NCI-H524 treated with DMSO at 0.1 percent for 48 hours (cell line): ENCODE measurements around the gene CLEC3A.
A peak's percentile ranks its signal among the peaks of the same experiment; 100 is the strongest.
"Not testable (repeated sequence)": the region's sequence is repeated elsewhere in the genome, so short reads cannot be mapped to it uniquely, and the experiment has no call there.

Source experiments
- DNase-seq: peaks from one replicate; lab custom pipeline; 2025; lab: John Stamatoyannopoulos, UW

CLEC3A gene

DNA sequence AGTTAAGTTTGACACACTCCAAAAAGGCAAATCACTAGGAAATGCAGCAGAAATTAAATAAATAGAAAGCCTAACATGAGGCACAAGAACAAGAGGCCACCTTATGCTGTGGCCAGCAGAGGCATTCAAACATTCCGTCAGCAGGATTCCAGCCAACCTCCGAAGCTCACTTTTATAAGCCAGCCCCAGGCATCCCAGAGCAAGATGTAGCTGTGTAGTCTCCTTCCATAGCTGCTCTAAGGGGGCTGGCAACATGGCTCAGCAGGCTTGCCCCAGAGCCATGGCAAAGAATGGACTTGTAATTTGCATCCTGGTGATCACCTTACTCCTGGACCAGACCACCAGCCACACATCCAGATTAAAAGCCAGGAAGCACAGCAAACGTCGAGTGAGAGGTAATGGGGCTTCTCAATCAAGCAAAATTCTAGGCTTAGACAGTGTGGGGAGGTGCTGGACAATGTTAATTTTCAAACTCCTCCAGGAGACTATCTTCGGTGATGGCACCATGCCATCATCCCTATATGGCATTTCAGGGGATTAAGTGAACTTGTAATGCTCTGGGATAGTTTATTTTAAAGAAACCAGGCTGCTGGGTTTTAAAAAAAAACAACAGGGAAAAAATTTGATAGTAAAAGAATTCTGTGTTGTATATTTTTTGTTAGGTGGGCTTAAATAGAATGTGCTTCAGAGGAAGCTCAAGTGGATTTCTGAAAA is at the start of gene CLEC3A:
CLEC3A (plus strand) TSS at position 202 of the 714 bp plus-strand sequence; CDS start at position 281, 79 bp downstream.
- no peak for DNase-seq

DNA sequence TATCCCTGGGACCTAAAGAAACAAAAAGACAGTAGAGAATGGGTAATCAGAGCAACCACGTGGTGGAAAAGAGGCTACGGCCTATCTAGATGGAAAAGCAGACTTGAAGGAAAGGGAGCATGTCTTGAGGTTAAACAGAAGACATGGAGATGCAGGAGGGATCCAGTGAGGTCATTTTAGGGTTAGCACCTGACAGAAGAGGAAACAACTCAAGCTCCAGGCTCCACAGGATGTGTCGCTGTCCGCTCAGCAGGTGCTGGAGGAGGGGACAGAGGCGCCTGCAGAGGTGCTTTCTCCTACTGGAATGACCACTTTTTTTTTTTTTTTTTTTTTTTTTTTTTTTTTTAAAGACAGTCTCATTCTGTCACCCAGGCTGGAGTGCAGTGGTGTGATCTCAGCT is 47.5 kb upstream of the CLEC3A start:
- DNase-seq, result no peak

- DNase-seq, result no peak
These were observed 46.4 kb upstream of the CLEC3A start for GRCh38 chr16:77975942-77976341.

- DNase-seq, result no peak
These were observed 45.0 kb upstream of the CLEC3A start for GRCh38 chr16:77977339-77977738.

DNA sequence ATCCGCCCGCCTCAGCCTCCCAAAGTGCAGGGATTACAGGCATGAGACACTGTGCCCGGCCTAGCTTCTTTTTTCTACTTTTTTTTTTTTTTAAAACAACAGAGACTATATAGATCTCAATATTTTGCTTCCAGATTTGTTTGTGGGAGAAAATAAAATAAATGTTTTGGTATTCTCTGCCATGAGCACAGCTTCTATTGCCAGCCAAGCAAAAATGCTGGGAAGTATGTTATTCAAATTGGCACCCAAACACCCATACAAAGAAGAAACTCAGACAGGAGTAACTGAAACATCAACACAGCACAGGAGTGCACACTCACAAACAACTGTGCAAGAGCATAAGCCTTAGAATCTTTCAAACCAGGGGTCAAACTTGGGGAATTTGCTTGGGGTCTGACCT is 37.2 kb upstream of the CLEC3A start:
- DNase-seq, result no peak

GRCh38 chr16:77986011-77986740 is 36.2 kb upstream of the CLEC3A start:
- no peak for DNase-seq

DNA sequence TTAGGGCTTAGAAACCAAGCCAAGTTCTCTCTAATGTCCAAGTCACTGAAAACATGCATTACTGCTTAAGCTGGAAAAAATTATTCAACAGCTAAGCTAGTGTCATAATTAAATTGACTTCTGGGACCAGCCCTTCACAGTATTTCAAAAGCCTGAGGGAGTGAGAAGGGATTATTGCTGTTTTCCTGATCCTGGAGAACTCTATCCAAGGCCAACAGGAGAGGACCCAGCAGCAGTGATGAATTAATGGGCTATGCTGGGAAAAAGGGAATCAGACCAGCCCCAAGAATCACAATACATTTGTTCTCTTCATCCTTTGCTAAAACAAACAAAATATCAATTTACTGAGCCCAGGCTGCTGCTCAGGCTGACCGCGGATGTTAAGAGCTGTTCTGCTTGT is 34.5 kb upstream of the CLEC3A start:
- no peak for DNase-seq

GRCh38 chr16:77989846-77990245 is 32.5 kb upstream of the CLEC3A start:
- no peak for DNase-seq

DNA sequence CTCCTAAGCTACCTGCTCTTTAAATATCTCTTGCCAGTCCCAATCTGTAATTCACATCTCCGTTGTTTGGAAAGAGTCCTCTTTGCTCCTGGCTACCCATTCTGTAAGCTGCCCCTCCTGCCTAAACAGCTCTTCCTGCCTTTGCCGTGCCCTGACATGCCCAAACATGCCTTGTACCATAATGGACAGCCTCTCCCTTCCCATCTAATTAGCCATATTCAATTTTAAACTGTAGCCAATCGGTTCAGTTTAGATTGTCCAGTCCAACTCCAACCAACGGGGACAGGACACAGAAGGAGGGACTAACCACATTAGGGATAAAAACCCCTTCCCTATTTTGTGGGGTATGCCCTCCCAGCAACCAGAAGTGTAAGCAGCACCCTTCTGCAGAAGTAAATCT is 30.6 kb upstream of the CLEC3A start:
- no peak for DNase-seq

- not testable (repeated sequence) for DNase-seq
These were observed 30.0 kb upstream of the CLEC3A start for GRCh38 chr16:77992381-77992780.

GRCh38 chr16:77993111-77993985 is 29.0 kb upstream of the CLEC3A start:
- peak; percentile 30 for DNase-seq

GRCh38 chr16:77995843-77996455 is 26.4 kb upstream of the CLEC3A start:
- no peak for DNase-seq

GRCh38 chr16:77998350-77999023 is 23.9 kb upstream of the CLEC3A start:
- no peak for DNase-seq

GRCh38 chr16:78001451-78002025 is 20.8 kb upstream of the CLEC3A start:
- DNase-seq, result no peak

GRCh38 chr16:78002915-78003538 is 19.3 kb upstream of the CLEC3A start:
- peak; percentile 80 for DNase-seq

- DNase-seq, result no peak
These were observed 17.8 kb upstream of the CLEC3A start for GRCh38 chr16:78004517-78004916.

DNA sequence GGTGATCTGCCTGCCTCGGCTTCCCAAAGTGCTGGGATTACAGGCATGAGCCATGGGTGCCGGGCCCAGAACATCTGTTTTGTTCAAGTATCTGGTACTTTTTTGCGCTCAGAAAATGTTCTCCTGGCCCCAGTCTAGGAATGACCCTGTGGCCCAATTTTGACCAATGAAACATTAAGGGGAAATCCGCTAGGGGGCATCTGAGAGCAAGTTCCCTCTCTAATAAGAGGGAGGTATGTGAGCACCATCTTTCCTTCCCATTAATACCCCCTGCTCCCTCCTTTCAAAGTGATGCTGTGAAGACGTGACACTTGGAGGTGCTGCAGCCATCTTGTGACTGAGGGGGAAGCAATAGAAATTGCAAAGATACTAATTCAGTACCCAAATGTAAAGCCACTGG is 16.5 kb upstream of the CLEC3A start:
- DNase-seq, result no peak

DNA sequence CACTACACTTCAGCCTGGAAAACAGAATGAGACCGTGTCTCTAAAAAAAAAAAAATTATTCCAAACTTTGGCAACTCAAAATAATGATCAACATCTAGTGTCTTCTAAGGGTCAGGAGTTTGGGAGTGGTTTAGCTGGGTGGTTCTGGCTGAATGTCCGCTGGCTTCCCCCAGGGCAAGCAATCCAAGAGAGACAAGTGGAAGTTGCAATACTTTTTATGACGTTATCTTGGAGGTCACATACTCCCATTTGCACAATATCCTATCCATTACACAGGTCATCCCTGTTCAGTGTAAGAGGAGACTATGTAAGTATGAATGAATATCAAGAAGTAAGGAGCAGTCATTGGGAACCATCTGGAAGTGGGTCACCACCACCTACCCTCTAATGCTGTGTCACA is 15.2 kb upstream of the CLEC3A start:
- no peak for DNase-seq

GRCh38 chr16:78024159-78024558 is 1.8 kb downstream of the CLEC3A start:
- no peak for DNase-seq

DNA sequence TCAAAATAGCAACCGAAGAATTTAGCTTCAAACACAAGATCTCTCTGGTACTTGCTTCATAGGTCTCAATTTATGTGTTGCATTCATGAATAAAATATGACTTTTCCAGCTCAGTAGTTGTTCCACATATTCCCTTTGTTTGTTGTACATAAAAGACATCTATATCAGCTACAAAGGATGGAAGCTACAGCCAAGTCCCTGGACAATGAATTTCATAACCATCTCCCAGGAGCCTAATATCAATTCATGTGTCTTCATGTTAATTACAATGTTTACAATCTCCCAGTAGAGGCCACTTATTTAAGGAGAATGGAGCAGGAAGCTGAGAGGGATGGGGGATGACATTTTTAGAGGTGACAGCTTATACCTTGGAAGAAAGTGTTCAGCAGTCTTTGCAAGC is 3.3 kb downstream of the CLEC3A start:
- no peak for DNase-seq

GRCh38 chr16:78028018-78028417 is 5.7 kb downstream of the CLEC3A start:
- DNase-seq, result no peak
